Glutamatergic neuron (in vitro differentiated cells): ENCODE results near the gene CCR5. TPM values are rescaled to one million over a fixed set of nuclear protein-coding genes. Genes with fewer than 3 reads are reported as not detected.

ENCODE experiments used
- DNase-seq: peaks from one replicate; pipeline ENCODE4 v3.0.0; 2022
- H3K27ac Mint-ChIP-seq: one replicate; pipeline ENCODE4 v1.8.0; 2020; ENCODE audit warnings: mild to moderate bottlenecking, mixed read lengths, inconsistent platforms; ENCODE audit not compliant: unreplicated experiment
- H3K27me3 Mint-ChIP-seq: one replicate; pipeline ENCODE4 v1.8.0; 2020; ENCODE audit warnings: mild to moderate bottlenecking, moderate library complexity, mixed read lengths, inconsistent platforms; ENCODE audit not compliant: unreplicated experiment
- H3K36me3 Mint-ChIP-seq: one replicate; pipeline ENCODE4 v1.8.0; 2020; ENCODE audit warnings: mild to moderate bottlenecking, mixed read lengths, inconsistent platforms; ENCODE audit not compliant: unreplicated experiment
- H3K4me1 Mint-ChIP-seq: one replicate; pipeline ENCODE4 v1.8.0; 2020; ENCODE audit warnings: mild to moderate bottlenecking, low read depth, mixed read lengths, inconsistent platforms; ENCODE audit not compliant: unreplicated experiment
- H3K4me3 Mint-ChIP-seq: one replicate; pipeline ENCODE4 v1.8.0; 2020; ENCODE audit warnings: mild to moderate bottlenecking, mixed read lengths, inconsistent platforms; ENCODE audit not compliant: unreplicated experiment
- H3K9me3 Mint-ChIP-seq: one replicate; pipeline ENCODE4 v1.8.0; 2020; ENCODE audit warnings: mild to moderate bottlenecking, moderate library complexity, mixed read lengths, inconsistent platforms; ENCODE audit not compliant: unreplicated experiment
- total RNA-seq: library from RNA; stranded (reverse); fragmentation: NEBNext Ultra II Directional; extraction: Animal tissue kit (Norgen Biotek cat#: 25700); gene quantifications from one replicate; pipeline ENCODE4 v1.2.1, GENCODE V29; 2021; ENCODE audit not compliant: unreplicated experiment
- TF ChIP-seq, protein P1 (sequence below): fragments of 200-600 bp; sonication (generic); IDR thresholded peaks from one replicate; pipeline ENCODE4 v1.5.0; 2021; ENCODE audit not compliant: partially characterized antibody, unreplicated experiment

The CCR5 gene
- total RNA-seq, 1 donor from 2014 or later, result not detected

GRCh38 chr3:46419816-46420215 lies 49.1 kb downstream of the CCR5 start:
- peaks cover 6% of the 10 kb centered on the region for H3K4me1 Mint-ChIP-seq
- no peak overlapping the region for H3K4me3 Mint-ChIP-seq
- DNase-seq, result no peak
- H3K27ac Mint-ChIP-seq, result no peak overlapping the region
- no peaks in the 10 kb centered on the region for H3K36me3 Mint-ChIP-seq
- peaks cover 2% of the 10 kb centered on the region for H3K9me3 Mint-ChIP-seq
- H3K27me3 Mint-ChIP-seq, result peaks cover 5% of the 10 kb centered on the region
- TF ChIP-seq, protein P1, sequence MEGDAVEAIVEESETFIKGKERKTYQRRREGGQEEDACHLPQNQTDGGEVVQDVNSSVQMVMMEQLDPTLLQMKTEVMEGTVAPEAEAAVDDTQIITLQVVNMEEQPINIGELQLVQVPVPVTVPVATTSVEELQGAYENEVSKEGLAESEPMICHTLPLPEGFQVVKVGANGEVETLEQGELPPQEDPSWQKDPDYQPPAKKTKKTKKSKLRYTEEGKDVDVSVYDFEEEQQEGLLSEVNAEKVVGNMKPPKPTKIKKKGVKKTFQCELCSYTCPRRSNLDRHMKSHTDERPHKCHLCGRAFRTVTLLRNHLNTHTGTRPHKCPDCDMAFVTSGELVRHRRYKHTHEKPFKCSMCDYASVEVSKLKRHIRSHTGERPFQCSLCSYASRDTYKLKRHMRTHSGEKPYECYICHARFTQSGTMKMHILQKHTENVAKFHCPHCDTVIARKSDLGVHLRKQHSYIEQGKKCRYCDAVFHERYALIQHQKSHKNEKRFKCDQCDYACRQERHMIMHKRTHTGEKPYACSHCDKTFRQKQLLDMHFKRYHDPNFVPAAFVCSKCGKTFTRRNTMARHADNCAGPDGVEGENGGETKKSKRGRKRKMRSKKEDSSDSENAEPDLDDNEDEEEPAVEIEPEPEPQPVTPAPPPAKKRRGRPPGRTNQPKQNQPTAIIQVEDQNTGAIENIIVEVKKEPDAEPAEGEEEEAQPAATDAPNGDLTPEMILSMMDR, result no peak

- Mint-ChIP-seq H3K4me3 (no peak overlapping the region), H3K36me3 (no peaks in the 10 kb centered on the region), H3K27ac (no peak overlapping the region), H3K9me3 (peaks cover 2% of the 10 kb centered on the region), H3K4me1 (peaks cover 6% of the 10 kb centered on the region), H3K27me3 (peaks cover 5% of the 10 kb centered on the region)
- TF ChIP-seq, protein P1, result no peak
- DNase-seq, result no peak
Observed at GRCh38 chr3:46420931-46421330, 50.2 kb downstream of the CCR5 start.

DNA sequence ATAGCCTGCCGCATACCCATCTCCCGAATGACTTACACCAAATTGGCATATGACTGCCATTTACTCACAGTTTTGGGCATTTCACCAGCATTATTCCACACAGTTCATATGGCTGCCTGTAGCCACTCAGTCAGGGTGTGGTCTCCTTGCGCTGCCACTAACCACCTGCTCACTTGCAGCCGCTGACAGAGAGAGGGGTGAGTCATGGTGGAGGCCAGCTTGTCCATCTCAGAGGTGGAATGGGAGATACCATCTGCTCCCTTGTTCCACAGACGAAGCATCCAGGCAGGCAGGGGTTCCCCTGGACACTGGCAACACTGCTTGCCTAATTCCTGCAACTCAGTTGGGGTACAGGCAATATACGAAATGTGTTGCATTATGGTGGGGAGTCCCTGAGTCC lies 51.9 kb downstream of the CCR5 start:
- DNase-seq, result peak; percentile 34
- Mint-ChIP-seq H3K27me3 (peaks cover 5% of the 10 kb centered on the region), H3K36me3 (no peaks in the 10 kb centered on the region), H3K4me1 (peaks cover 6% of the 10 kb centered on the region), H3K27ac (no peak overlapping the region), H3K4me3 (no peak overlapping the region), H3K9me3 (no peaks in the 10 kb centered on the region)
- TF ChIP-seq, protein P1, result no peak

DNA sequence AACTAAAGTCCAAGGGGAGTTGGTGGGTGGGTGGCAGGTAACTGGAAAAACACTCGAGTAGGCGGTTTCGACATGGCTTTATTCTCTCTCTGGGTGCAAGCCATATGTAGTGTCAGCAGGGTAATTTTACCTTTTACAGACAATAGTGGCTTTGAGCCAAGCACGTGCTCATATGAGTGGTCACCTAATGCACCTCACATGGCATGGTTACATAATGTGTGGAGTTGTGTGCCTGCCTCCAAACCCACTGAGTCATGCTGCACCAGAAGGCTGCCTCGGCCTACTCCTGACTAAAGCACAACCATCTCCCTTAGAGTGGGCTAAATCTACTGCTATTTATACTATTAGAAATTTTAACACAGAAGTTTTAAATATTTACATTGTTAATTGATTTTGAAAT lies 52.8 kb downstream of the CCR5 start:
- no peaks in the 10 kb centered on the region for H3K9me3 Mint-ChIP-seq
- H3K4me3 Mint-ChIP-seq, result no peak overlapping the region
- TF ChIP-seq, protein P1, result no peak
- no peaks in the 10 kb centered on the region for H3K36me3 Mint-ChIP-seq
- no peak for DNase-seq
- H3K27me3 Mint-ChIP-seq, result peaks cover 5% of the 10 kb centered on the region
- H3K4me1 Mint-ChIP-seq, result peaks cover 6% of the 10 kb centered on the region
- no peak overlapping the region for H3K27ac Mint-ChIP-seq

Other genes with a start within 250 kb of the CCR5 start
- gene CCR1, start 162.6 kb upstream of the CCR5 start, total RNA-seq, result not detected
- gene CCR3, start 128.5 kb upstream of the CCR5 start, total RNA-seq, result not detected
- gene CCR2, start 16.8 kb upstream of the CCR5 start, total RNA-seq, result not detected
- gene CCRL2, start 36.3 kb downstream of the CCR5 start, total RNA-seq, result not detected
- gene LTF, start 94.0 kb downstream of the CCR5 start, total RNA-seq, result not detected
- gene RTP3, start 127.0 kb downstream of the CCR5 start, total RNA-seq, result not detected
- gene LRRC2, start 195.4 kb downstream of the CCR5 start, total RNA-seq, result not detected
- not detected for gene FAM240A, start 241.6 kb downstream of the CCR5 start, total RNA-seq